SK-N-SH treated with all-trans-retinoic acid at 6 μM for 48 hours (cell line): ENCODE results near the gene SLC66A3.

Source experiments
- ATAC-seq: fragments of 200-7000 bp; cut with Tn5 transposase; 3 replicates; pipeline ENCODE4 v1.9.1; 2020; ENCODE audit warnings: mild to moderate bottlenecking, moderate library complexity
- BACH2 ChIP-seq: fragments of 250-450 bp; sonication (Bioruptor Pico); IDR thresholded peaks from 2 replicates; pipeline ENCODE4 v1.9.0; 2021; ENCODE audit warnings: mild to moderate bottlenecking, borderline replicate concordance
- CREB5 ChIP-seq: fragments of 250-450 bp; sonication (Bioruptor Pico); IDR thresholded peaks from 2 replicates; pipeline ENCODE4 v1.5.1; 2020; ENCODE audit warnings: low read depth, mild to moderate bottlenecking, moderate library complexity
- CSDC2 ChIP-seq: fragments of 250-450 bp; sonication (Bioruptor Pico); IDR thresholded peaks from 2 replicates; pipeline ENCODE4 v1.5.0; 2020; ENCODE audit warnings: mild to moderate bottlenecking, moderate library complexity
- GLIS3 ChIP-seq: fragments of 250-450 bp; sonication (Bioruptor Pico); IDR thresholded peaks from 2 replicates; pipeline ENCODE4 v1.5.0; 2020; ENCODE audit warnings: mild to moderate bottlenecking, moderate library complexity
- ISL1 ChIP-seq: fragments of 250-450 bp; sonication (Bioruptor Pico); IDR thresholded peaks from 2 replicates; pipeline ENCODE4 v2.1.2; 2022; ENCODE audit warnings: mild to moderate bottlenecking, moderate library complexity
- OSR1 ChIP-seq: fragments of 250-450 bp; sonication (Bioruptor Pico); IDR thresholded peaks from 2 replicates; pipeline ENCODE4 v1.8.0; 2022; ENCODE audit warnings: moderate library complexity, mild to moderate bottlenecking, inconsistent platforms
- POU6F1 ChIP-seq: fragments of 250-450 bp; sonication (Bioruptor Pico); IDR thresholded peaks from 2 replicates; pipeline ENCODE4 v1.8.0; 2021; ENCODE audit warnings: low read depth, mild to moderate bottlenecking, moderate library complexity, borderline replicate concordance
- PPARA ChIP-seq: fragments of 250-450 bp; sonication (Bioruptor Pico); IDR thresholded peaks from 2 replicates; pipeline ENCODE4 v1.5.0; 2020; ENCODE audit warnings: mild to moderate bottlenecking, borderline replicate concordance
- RARB ChIP-seq: fragments of 250-450 bp; sonication (Bioruptor Pico); IDR thresholded peaks from 2 replicates; pipeline ENCODE4 v1.8.0; 2021; ENCODE audit warnings: mild to moderate bottlenecking, moderate library complexity
- SNAI2 ChIP-seq: fragments of 250-450 bp; sonication (Bioruptor Pico); IDR thresholded peaks from 2 replicates; pipeline ENCODE4 v1.5.0; 2020; ENCODE audit warnings: mild to moderate bottlenecking, moderate library complexity
- TCF4 ChIP-seq: fragments of 250-450 bp; sonication (Bioruptor Pico); IDR thresholded peaks from 2 replicates; pipeline ENCODE4 v1.8.0; 2021; ENCODE audit warnings: mild to moderate bottlenecking, moderate library complexity, borderline replicate concordance
- TOX ChIP-seq: fragments of 250-450 bp; sonication (Bioruptor Pico); IDR thresholded peaks from 2 replicates; pipeline ENCODE4 v1.8.0; 2021; ENCODE audit warnings: mild to moderate bottlenecking, moderate library complexity, borderline replicate concordance
- ZC3H10 ChIP-seq: fragments of 250-450 bp; sonication (Bioruptor Pico); IDR thresholded peaks from 2 replicates; pipeline ENCODE4 v1.5.1; 2021; ENCODE audit warnings: mild to moderate bottlenecking, moderate library complexity
- ZFP30 ChIP-seq: fragments of 450-650 bp; formaldehyde crosslinking; IDR thresholded peaks from 2 replicates; pipeline ENCODE4 v1.5.0; 2022; ENCODE audit warnings: mild to moderate bottlenecking, moderate library complexity
- ZNF565 ChIP-seq: fragments of 450-650 bp; formaldehyde crosslinking; conservative IDR thresholded peaks from 2 replicates; pipeline ENCODE4 v1.5.0; 2020; ENCODE audit warnings: low read depth, mild to moderate bottlenecking, moderate library complexity
- ZNF70 ChIP-seq: fragments of 450-650 bp; formaldehyde crosslinking; IDR thresholded peaks from 2 replicates; pipeline ENCODE4 v1.5.0; 2020; ENCODE audit warnings: mild to moderate bottlenecking, moderate library complexity
- ZNF8 ChIP-seq: fragments of 450-650 bp; formaldehyde crosslinking; IDR thresholded peaks from 2 replicates; pipeline ENCODE4 v1.5.0; 2020; ENCODE audit warnings: mild to moderate bottlenecking, moderate library complexity
- TF ChIP-seq, protein P1 (sequence below): fragments of 250-450 bp; sonication (Bioruptor Pico); IDR thresholded peaks from 2 replicates; pipeline ENCODE4 v1.5.0; 2020; ENCODE audit warnings: mild to moderate bottlenecking, moderate library complexity
- TF ChIP-seq, protein P2 (sequence below): fragments of 250-450 bp; sonication (Bioruptor Pico); IDR thresholded peaks from 2 replicates; pipeline ENCODE4 v1.8.0; 2020; ENCODE audit warnings: mild to moderate bottlenecking, moderate library complexity, borderline replicate concordance
- TF ChIP-seq, protein P3 (sequence below): fragments of 250-450 bp; sonication (Bioruptor Pico); IDR thresholded peaks from 2 replicates; pipeline ENCODE4 v1.5.1; 2021; ENCODE audit warnings: mild to moderate bottlenecking, moderate library complexity

SLC66A3 gene

DNA sequence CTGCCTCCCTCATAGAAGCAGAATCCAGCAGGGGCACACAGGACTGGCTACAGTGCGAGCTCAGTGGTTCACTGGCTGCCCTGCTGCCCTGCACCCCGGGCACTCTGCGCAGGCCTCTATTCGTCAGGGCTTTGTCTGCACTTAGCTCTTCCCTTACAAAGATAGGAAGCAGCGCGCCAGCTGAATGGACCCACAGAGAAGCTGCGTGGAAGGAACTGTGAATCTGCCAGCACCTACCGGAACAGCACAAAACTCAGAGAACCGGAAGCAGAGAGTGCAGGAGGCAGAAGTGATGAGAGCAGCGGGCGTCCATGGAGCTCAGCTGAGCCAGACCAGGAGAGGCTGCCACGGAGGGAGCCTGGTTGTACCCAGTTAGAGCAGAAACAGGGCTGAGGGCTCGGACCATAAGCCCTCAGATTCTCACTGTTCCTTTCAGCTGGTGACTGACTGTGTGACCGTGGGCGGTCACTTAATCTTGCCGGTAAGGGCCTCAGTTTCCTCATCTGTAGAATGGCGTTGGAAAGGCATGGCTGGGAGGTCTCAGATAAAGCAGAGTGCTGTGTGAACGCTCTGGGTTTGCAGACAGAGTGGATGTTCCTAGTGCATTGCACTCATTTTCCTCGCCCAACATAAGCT is 23.1 kb upstream of the SLC66A3 start:
- no peak for ATAC-seq

DNA sequence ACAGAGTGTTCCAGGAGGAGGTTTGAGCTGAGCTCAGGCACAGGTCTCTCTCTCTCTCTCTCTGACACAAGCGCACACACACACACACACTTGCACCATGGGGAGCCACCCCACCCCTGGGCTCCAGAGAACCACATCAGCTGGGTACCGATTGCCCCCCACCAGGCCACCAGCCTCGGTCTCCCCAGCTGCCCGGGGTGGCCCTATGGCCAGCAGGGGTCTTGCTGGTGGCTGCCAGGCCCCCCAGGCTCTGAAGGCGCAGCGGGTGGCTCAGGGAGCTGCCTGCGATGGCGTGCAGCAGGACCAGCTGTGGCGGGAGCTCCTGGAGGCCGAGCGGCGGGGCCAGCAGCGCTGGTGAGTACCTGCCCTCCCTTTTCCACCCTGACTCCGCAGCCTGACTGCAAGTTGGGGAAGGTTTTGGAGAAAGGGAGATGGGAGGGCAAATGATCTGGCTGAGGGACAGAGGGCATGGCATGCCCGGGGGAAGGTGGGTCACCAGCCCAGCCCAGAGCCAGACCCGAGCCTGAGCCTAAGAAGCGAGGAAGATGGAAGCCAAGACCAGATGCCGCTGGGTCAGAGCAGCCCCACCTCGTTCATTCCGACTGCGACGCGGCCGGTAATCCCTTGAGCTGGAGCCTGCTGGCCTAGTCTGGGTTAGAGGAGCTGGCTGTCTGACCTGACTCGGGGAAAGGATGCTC is 21.9 kb upstream of the SLC66A3 start:
- no peak for ATAC-seq
- TF ChIP-seq, protein P1, sequence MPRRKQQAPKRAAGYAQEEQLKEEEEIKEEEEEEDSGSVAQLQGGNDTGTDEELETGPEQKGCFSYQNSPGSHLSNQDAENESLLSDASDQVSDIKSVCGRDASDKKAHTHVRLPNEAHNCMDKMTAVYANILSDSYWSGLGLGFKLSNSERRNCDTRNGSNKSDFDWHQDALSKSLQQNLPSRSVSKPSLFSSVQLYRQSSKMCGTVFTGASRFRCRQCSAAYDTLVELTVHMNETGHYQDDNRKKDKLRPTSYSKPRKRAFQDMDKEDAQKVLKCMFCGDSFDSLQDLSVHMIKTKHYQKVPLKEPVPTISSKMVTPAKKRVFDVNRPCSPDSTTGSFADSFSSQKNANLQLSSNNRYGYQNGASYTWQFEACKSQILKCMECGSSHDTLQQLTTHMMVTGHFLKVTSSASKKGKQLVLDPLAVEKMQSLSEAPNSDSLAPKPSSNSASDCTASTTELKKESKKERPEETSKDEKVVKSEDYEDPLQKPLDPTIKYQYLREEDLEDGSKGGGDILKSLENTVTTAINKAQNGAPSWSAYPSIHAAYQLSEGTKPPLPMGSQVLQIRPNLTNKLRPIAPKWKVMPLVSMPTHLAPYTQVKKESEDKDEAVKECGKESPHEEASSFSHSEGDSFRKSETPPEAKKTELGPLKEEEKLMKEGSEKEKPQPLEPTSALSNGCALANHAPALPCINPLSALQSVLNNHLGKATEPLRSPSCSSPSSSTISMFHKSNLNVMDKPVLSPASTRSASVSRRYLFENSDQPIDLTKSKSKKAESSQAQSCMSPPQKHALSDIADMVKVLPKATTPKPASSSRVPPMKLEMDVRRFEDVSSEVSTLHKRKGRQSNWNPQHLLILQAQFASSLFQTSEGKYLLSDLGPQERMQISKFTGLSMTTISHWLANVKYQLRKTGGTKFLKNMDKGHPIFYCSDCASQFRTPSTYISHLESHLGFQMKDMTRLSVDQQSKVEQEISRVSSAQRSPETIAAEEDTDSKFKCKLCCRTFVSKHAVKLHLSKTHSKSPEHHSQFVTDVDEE (CRISPR knock-in tag) = no peak
- TF ChIP-seq TCF4 (CRISPR knock-in tag) (no peak), ZFP30 (CRISPR knock-in tag) (no peak), BACH2 (CRISPR knock-in tag) (no peak), OSR1 (CRISPR knock-in tag) (no peak), TOX (no peak), ZNF8 (no peak), RARB (CRISPR knock-in tag) (no peak), PPARA (CRISPR knock-in tag) (no peak), POU6F1 (CRISPR knock-in tag) (no peak), GLIS3 (CRISPR knock-in tag) (no peak), ZNF565 (CRISPR knock-in tag) (no peak), CSDC2 (CRISPR knock-in tag) (no peak), ISL1 (CRISPR knock-in tag) (no peak), ZNF70 (CRISPR knock-in tag) (no peak), SNAI2 (CRISPR knock-in tag) (no peak)
- TF ChIP-seq, protein P2, sequence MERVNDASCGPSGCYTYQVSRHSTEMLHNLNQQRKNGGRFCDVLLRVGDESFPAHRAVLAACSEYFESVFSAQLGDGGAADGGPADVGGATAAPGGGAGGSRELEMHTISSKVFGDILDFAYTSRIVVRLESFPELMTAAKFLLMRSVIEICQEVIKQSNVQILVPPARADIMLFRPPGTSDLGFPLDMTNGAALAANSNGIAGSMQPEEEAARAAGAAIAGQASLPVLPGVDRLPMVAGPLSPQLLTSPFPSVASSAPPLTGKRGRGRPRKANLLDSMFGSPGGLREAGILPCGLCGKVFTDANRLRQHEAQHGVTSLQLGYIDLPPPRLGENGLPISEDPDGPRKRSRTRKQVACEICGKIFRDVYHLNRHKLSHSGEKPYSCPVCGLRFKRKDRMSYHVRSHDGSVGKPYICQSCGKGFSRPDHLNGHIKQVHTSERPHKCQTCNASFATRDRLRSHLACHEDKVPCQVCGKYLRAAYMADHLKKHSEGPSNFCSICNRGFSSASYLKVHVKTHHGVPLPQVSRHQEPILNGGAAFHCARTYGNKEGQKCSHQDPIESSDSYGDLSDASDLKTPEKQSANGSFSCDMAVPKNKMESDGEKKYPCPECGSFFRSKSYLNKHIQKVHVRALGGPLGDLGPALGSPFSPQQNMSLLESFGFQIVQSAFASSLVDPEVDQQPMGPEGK (CRISPR knock-in tag) = no peak
- TF ChIP-seq, protein P3, sequence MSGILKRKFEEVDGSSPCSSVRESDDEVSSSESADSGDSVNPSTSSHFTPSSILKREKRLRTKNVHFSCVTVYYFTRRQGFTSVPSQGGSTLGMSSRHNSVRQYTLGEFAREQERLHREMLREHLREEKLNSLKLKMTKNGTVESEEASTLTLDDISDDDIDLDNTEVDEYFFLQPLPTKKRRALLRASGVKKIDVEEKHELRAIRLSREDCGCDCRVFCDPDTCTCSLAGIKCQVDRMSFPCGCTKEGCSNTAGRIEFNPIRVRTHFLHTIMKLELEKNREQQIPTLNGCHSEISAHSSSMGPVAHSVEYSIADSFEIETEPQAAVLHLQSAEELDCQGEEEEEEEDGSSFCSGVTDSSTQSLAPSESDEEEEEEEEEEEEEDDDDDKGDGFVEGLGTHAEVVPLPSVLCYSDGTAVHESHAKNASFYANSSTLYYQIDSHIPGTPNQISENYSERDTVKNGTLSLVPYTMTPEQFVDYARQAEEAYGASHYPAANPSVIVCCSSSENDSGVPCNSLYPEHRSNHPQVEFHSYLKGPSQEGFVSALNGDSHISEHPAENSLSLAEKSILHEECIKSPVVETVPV (CRISPR knock-in tag) = no peak

More for the DNA sequence above, 23.1 kb upstream of the SLC66A3 start:
- 0 out of 2 replicates have a peak, but pooled peaks have one; percentile 48 for TF ChIP-seq GLIS3 (CRISPR knock-in tag)
- no peak for TF ChIP-seq SNAI2 (CRISPR knock-in tag)

DNA sequence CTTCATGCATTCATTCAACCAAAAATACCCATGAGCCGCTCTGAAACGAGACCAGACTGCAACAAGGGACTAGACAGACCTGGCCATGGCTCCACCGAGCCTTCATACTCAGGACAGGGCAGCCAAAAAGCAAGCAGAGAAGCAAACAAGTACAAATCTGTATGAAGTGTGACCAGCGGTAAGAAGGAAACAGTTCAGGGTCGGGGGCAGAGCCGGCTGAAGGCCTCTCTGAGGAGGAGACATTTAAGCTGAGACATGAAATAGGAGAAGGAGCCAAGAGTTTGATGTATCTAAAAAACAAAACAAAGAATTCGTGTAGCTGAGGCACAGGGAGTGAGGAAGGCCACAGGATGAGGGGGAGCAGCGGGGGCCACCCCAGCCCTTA is 21.3 kb upstream of the SLC66A3 start:
- no peak for ATAC-seq
- TF ChIP-seq BACH2 (CRISPR knock-in tag) (no peak), ZFP30 (CRISPR knock-in tag) (no peak), TCF4 (CRISPR knock-in tag) (no peak), GLIS3 (CRISPR knock-in tag) (no peak), CREB5 (CRISPR knock-in tag) (no peak), ZC3H10 (no peak), RARB (CRISPR knock-in tag) (no peak), ZNF565 (CRISPR knock-in tag) (no peak)
